ENCODE data around the gene PDE4B. TPM values are rescaled to one million over a fixed set of nuclear protein-coding genes. Genes with fewer than 3 reads are reported as not detected.

PDE4B gene
- total and polyA plus RNA-seq, 2 of the 13 experiments (the other 11 are each of a cell fraction or from before 2014, with no cell fraction given), result not detected

GRCh38 chr1:65804584-65804983 lies 11.9 kb downstream of the PDE4B start:
- Histone ChIP-seq H3K36me3 (replicated peaks in 1 of 2; ENCODE audit: control insufficient read depth in 1 of 2, insufficient read depth in 2 of 2, low read length in 2 of 2) (no peaks in the 10 kb centered on the region), H4K20me1 (ENCODE audit: insufficient read depth, low read length) (no peaks in the 10 kb centered on the region), H3K79me2 (ENCODE audit: insufficient read depth, low read length) (no peaks in the 10 kb centered on the region), H3K27me3 (ENCODE audit: control insufficient read depth in 1 of 2, insufficient read depth in 2 of 2, low read length in 2 of 2) (no peaks in the 10 kb centered on the region; a peak in 1 of 5 replicates), H3K9ac (ENCODE audit: insufficient read depth, low read depth, low read length) (no peak overlapping the region), H2AFZ (ENCODE audit: low read length) (no peak overlapping the region), H3K4me3 (replicated peaks in 1 of 3; ENCODE audit: insufficient read depth in 1 of 3, low read depth in 2 of 3, low read length in 3 of 3) (no peak overlapping the region), H3K4me1 (ENCODE audit: insufficient read depth, low read length) (no peaks in the 10 kb centered on the region), H3K9me3 (ENCODE audit: low read length) (no peaks in the 10 kb centered on the region), H3K4me2 (ENCODE audit: low read depth, low read length) (no peak overlapping the region), H3K27ac (ENCODE audit: extremely low read length, insufficient read depth, low read length) (no peak overlapping the region)
- intact Hi-C loops (cut with micrococcal nuclease; ENCODE audit: unreplicated experiment) (no loop called here), in situ Hi-C loops (cut with HindIII; ENCODE audit: extremely low pct_ligation_motif_present, low pct_unique_long_range_greater_than_20kb) (no loop called here)
- FAIRE-seq, result no peak
- ChIA-PET CTCF (ENCODE audit: low intra/inter-chr PET ratio, low total read pairs) (no interaction called here), POLR2A (no interaction called here)
- ATAC-seq, result no peak
- 0% methylated on average over 1 of the region's 1 CpG for WGBS (ENCODE audit: low lambda C conversion rate)
- TF ChIP-seq ZNF572 (CRISPR knock-in tag; IDR thresholded peaks at IDR 0.05), result no peak
- TF ChIP-seq PRDM4 (CRISPR knock-in tag; IDR thresholded peaks at IDR 0.05; ENCODE audit: borderline replicate concordance), result no peak
- TF ChIP-seq ERF (CRISPR knock-in tag; IDR thresholded peaks at IDR 0.05), result no peak
- TF ChIP-seq ARID4A (CRISPR knock-in tag; IDR thresholded peaks at IDR 0.05; ENCODE audit: borderline replicate concordance), result no peak
- TF ChIP-seq ZNF501 (CRISPR knock-in tag; IDR thresholded peaks at IDR 0.05), result no peak
- no peak for TF ChIP-seq RFXANK (CRISPR knock-in tag; IDR thresholded peaks at IDR 0.05)
- TF ChIP-seq ZNF451 (CRISPR knock-in tag; IDR thresholded peaks at IDR 0.05), result no peak
- no peak for TF ChIP-seq ZNF7 (CRISPR knock-in tag; IDR thresholded peaks at IDR 0.05)
- no peak for TF ChIP-seq FOXM1 (CRISPR knock-in tag; IDR thresholded peaks at IDR 0.05)
- no peak for TF ChIP-seq E2F1 (CRISPR knock-in tag; IDR thresholded peaks at IDR 0.05)
- no peak for TF ChIP-seq ZNF615 (CRISPR knock-in tag; IDR thresholded peaks at IDR 0.05; ENCODE audit: borderline replicate concordance)
- BruUV-seq (replicated peaks), result no TSS peak
- DNase-seq (ENCODE audit: low spot score), result no peak

All from HepG2 (cell line).